Activated CD8-positive, alpha-beta memory T cell treated with anti-CD3 and anti-CD28 coated beads for 48 hours (primary cell): ENCODE data around the gene LIN52.

Experiments used
- DNase-seq, 3 experiments: peaks; one replicate each; pipeline ENCODE4 v3.0.0-alpha.2; 2020; ENCODE audit warnings: low read depth in 2 of 3, low spot score in 2 of 3

LIN52 gene

GRCh38 chr14:74084277-74085046 lies at the start of gene LIN52, which contains the start of gene ALDH6A1:
Gene LIN52, plus strand, starts transcription at chr14:74084956. Its CDS starts 19 bp downstream, at chr14:74084975.
Gene ALDH6A1, minus strand, starts transcription at chr14:74084453. Its CDS starts 59 bp downstream, at chr14:74084394.
- DNase-seq = peak; percentile 98 to 99 (median 99)

GRCh38 chr14:74035556-74035955 lies 49.2 kb upstream of the LIN52 start:
- no peak for DNase-seq

GRCh38 chr14:74038020-74038859 lies 46.5 kb upstream of the LIN52 start:
- no peak for DNase-seq

- DNase-seq = no peak
Measured at GRCh38 chr14:74042296-74042695, 42.5 kb upstream of the LIN52 start.

GRCh38 chr14:74045522-74045921 lies 39.2 kb upstream of the LIN52 start:
- no peak for DNase-seq

- no peak for DNase-seq
Measured at GRCh38 chr14:74048281-74048680, 36.5 kb upstream of the LIN52 start.

- DNase-seq = no peak
Measured at GRCh38 chr14:74049876-74050495, 34.8 kb upstream of the LIN52 start.

- no peak for DNase-seq
Measured at GRCh38 chr14:74062809-74063150, 22.0 kb upstream of the LIN52 start.

GRCh38 chr14:74064426-74064825 lies 20.3 kb upstream of the LIN52 start:
- DNase-seq = no peak

- DNase-seq = no peak
Measured at GRCh38 chr14:74064883-74065282, 19.9 kb upstream of the LIN52 start.

GRCh38 chr14:74065746-74066575 lies 18.8 kb upstream of the LIN52 start:
- DNase-seq = no peak

- DNase-seq = no peak
Measured at GRCh38 chr14:74077401-74077800, 7.4 kb upstream of the LIN52 start.

GRCh38 chr14:74080820-74081460 lies 3.8 kb upstream of the LIN52 start:
- no peak for DNase-seq

GRCh38 chr14:74081491-74081890 lies 3.3 kb upstream of the LIN52 start:
- DNase-seq = no peak

- DNase-seq = no peak
Measured at GRCh38 chr14:74083161-74083560, 1.6 kb upstream of the LIN52 start.

GRCh38 chr14:74083784-74084276 lies 926 bp upstream of the LIN52 start:
- peak in 1 of 3 experiments; percentile 1 for DNase-seq

GRCh38 chr14:74085047-74085637 lies 386 bp downstream of the LIN52 start:
- peak in 1 of 3 experiments; percentile 18 for DNase-seq

GRCh38 chr14:74085828-74086227 lies 1.1 kb downstream of the LIN52 start:
- no peak for DNase-seq

- DNase-seq = no peak
Measured at GRCh38 chr14:74089251-74090020, 4.7 kb downstream of the LIN52 start.
